Neural progenitor cell (in vitro differentiated cells): ENCODE measurements around the gene SGTA.

ENCODE experiments used
- EZH2 ChIP-seq: fragments of 200-600 bp; sonication (generic); IDR thresholded peaks from 2 replicates; pipeline ENCODE4 v1.6.1; 2017; ENCODE audit warnings: antibody characterized with exemption, mild to moderate bottlenecking, moderate library complexity
- EZH2phosphoT487 ChIP-seq: fragments of 200-600 bp; sonication (generic); IDR thresholded peaks from 2 replicates; pipeline ENCODE4 v1.6.1; 2017; ENCODE audit warnings: antibody characterized with exemption
- TF ChIP-seq, protein P1 (sequence below): fragments of 200-600 bp; sonication (generic); IDR thresholded peaks from 2 replicates; pipeline ENCODE4 v1.5.1; 2017; ENCODE audit warnings: antibody characterized with exemption, mild to moderate bottlenecking

DNA sequence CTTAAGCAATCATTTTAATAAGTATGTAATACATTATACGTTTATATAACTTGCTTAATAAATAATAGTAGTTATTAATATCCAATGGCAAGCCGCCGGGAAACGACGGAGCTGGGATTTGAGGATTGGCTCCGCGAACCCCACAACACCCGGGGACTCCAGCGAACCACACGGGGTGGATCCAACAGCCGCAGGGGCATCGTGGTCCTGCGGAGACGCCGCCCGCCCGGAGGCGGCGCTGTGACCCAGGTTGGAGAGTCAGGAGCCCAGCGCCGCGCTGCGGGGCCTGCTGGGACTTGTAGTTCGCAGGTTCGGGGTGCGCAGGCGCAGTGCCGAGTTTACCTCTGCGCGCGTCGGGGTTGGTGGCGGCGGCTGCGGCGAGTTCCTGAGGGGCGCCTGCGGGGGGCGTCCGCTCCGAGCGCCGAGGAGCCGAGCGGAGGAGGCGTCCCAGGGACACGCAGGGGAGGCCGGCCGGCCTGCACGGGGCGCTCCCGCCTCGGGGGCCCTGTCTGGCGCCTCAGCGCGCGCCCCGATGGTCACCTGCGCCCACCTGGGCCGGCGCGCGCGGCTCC, 36.6 kb upstream of the SGTA start, which contains the start of gene ZNF554:
- TF ChIP-seq, protein P1, sequence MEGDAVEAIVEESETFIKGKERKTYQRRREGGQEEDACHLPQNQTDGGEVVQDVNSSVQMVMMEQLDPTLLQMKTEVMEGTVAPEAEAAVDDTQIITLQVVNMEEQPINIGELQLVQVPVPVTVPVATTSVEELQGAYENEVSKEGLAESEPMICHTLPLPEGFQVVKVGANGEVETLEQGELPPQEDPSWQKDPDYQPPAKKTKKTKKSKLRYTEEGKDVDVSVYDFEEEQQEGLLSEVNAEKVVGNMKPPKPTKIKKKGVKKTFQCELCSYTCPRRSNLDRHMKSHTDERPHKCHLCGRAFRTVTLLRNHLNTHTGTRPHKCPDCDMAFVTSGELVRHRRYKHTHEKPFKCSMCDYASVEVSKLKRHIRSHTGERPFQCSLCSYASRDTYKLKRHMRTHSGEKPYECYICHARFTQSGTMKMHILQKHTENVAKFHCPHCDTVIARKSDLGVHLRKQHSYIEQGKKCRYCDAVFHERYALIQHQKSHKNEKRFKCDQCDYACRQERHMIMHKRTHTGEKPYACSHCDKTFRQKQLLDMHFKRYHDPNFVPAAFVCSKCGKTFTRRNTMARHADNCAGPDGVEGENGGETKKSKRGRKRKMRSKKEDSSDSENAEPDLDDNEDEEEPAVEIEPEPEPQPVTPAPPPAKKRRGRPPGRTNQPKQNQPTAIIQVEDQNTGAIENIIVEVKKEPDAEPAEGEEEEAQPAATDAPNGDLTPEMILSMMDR: peak; percentile 87
- TF ChIP-seq EZH2 (no peak), EZH2phosphoT487 (no peak)
